ENCODE results near the gene LPP. TPM values are rescaled to one million over a fixed set of nuclear protein-coding genes. Genes with fewer than 3 reads are reported as not detected.

Gene LPP
- total and polyA plus RNA-seq, 10 of the 15 experiments (the other 5 are each of a cell fraction or from before 2014, with no cell fraction given): under 0.01 to 0.62 (median 0.03) TPM

DNA sequence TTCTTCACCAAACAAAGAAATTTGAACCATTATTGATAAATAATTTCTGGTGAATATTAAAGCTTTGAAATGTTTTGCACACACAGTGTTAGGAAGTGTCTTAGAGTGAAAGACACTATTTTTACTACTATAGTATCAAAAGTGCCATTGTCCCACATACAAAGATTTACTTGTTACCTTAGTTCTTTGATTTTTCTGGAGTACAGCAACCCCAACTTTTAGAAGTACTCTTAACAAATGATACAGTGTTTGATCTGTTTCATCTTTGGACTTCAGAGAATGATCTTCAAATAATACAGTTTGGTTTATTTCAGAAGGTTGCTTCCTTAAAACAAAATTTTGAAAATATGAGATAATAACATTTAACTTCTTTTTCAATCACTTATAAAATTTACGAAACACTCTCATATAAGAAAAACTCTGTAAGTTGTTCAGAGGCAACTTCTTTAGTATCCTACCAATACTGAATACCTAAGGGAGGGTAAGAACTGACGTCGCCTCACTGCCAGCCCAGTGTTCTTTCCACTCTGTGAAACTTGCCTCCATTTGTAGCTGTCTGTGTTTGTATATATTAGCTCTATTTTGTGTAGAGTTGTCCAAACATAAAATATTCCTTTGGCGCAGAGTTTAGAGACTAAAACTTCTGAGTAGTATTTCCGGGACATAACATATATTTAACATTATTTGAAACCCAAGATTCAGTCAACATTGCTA is 464.2 kb downstream of the LPP start:
- ChIA-PET RAD21 (ENCODE audit: unreplicated experiment) (no interaction called here), SMC1A (ENCODE audit: uncharacterized antibody, unreplicated experiment) (no interaction called here), POLR2A (no interaction called here), CTCF (interaction anchor here (0.5 kb wide), 1 partner anchor 10 kb away, joined by 3 read pairs; no protein-coding TSS in a partner anchor)
- 52% methylated on average over 5 of the region's 5 CpGs for WGBS (ENCODE audit: insufficient coverage, insufficient replicate concordance, low lambda C conversion rate, missing lambda C conversion rate)
- DNase-seq (ENCODE audit: low read depth, low spot score) (no peak), FAIRE-seq (no peak), ATAC-seq (no peak)
- no TSS peak for BruUV-seq (replicated peaks)
- Histone ChIP-seq H3K9me3 (replicated peaks; ENCODE audit: control insufficient read depth, insufficient read depth, low read length) (no peaks in the 10 kb centered on the region), H3K27me3 (replicated peaks in 1 of 2; ENCODE audit: control insufficient read depth in 2 of 2, insufficient read depth in 2 of 2, low read length in 1 of 2) (no peaks in the 10 kb centered on the region), H3K4me1 (ENCODE audit: control insufficient read depth, insufficient read depth, low read length) (no peaks in the 10 kb centered on the region), H3K79me2 (ENCODE audit: control insufficient read depth, insufficient read depth, low read length) (no peaks in the 10 kb centered on the region), H3K36me3 (ENCODE audit: control insufficient read depth in 2 of 2, insufficient read depth in 2 of 2, low read length in 1 of 2) (no peaks in the 10 kb centered on the region), H3K4me2 (ENCODE audit: control insufficient read depth, insufficient read depth) (no peak overlapping the region), H4K20me1 (ENCODE audit: control insufficient read depth, insufficient read depth) (no peaks in the 10 kb centered on the region), H3K9ac (ENCODE audit: control insufficient read depth, insufficient read depth, low read length) (no peak overlapping the region), H2AFZ (ENCODE audit: control insufficient read depth, low read depth, low read length) (no peak overlapping the region), H3K4me3 (no peak overlapping the region), H3K27ac (ENCODE audit: control insufficient read depth, insufficient read depth) (no peak overlapping the region)
- in situ Hi-C loops (cut with MboI) (no loop called here), intact Hi-C loops (cut with micrococcal nuclease; ENCODE audit: unreplicated experiment) (no loop called here)
- TF ChIP-seq ZNF274 (IDR thresholded peaks at IDR 0.05; ENCODE audit: insufficient read depth, insufficient read length): no peak
- TF ChIP-seq BMI1 (IDR thresholded peaks at IDR 0.05; ENCODE audit: borderline replicate concordance): no peak
- TF ChIP-seq FOXM1 (IDR thresholded peaks at IDR 0.05; ENCODE audit: low read depth, low read length): no peak
- TF ChIP-seq BHLHE40 (IDR thresholded peaks at IDR 0.05; ENCODE audit: borderline replicate concordance in 1 of 2, low read depth in 2 of 2, low read length in 1 of 2): no peak
- TF ChIP-seq ETV6 (conservative IDR thresholded peaks at IDR 0.05 in 1 of 2, IDR thresholded peaks at IDR 0.05 in 1 of 2; ENCODE audit: borderline replicate concordance in 1 of 2, low read depth in 1 of 2): no peak
- TF ChIP-seq, protein P1, sequence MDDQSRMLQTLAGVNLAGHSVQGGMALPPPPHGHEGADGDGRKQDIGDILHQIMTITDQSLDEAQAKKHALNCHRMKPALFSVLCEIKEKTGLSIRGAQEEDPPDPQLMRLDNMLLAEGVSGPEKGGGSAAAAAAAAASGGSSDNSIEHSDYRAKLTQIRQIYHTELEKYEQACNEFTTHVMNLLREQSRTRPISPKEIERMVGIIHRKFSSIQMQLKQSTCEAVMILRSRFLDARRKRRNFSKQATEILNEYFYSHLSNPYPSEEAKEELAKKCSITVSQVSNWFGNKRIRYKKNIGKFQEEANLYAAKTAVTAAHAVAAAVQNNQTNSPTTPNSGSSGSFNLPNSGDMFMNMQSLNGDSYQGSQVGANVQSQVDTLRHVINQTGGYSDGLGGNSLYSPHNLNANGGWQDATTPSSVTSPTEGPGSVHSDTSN (IDR thresholded peaks at IDR 0.05; ENCODE audit: insufficient replicate concordance, low read depth, low read length): no peak
- no peak for TF ChIP-seq FOS (IDR thresholded peaks at IDR 0.05; ENCODE audit: borderline replicate concordance, extremely low read depth, insufficient read length)
- TF ChIP-seq EED (IDR thresholded peaks at IDR 0.05; ENCODE audit: low read depth): no peak
- TF ChIP-seq, protein P2, sequence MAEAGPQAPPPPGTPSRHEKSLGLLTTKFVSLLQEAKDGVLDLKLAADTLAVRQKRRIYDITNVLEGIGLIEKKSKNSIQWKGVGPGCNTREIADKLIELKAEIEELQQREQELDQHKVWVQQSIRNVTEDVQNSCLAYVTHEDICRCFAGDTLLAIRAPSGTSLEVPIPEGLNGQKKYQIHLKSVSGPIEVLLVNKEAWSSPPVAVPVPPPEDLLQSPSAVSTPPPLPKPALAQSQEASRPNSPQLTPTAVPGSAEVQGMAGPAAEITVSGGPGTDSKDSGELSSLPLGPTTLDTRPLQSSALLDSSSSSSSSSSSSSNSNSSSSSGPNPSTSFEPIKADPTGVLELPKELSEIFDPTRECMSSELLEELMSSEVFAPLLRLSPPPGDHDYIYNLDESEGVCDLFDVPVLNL (IDR thresholded peaks at IDR 0.05; ENCODE audit: low read depth, low read length): no peak
- TF ChIP-seq NFXL1 (IDR thresholded peaks at IDR 0.05; ENCODE audit: borderline replicate concordance): no peak
- TF ChIP-seq ESRRA (IDR thresholded peaks at IDR 0.05; ENCODE audit: low read length): no peak

Measured in GM12878 (cell line).